AG10803 (cell line): ENCODE measurements around the gene AK8.
"Not testable (repeated sequence)": the region's sequence is repeated elsewhere in the genome, so short reads cannot be mapped to it uniquely, and the experiment has no call there.

Source experiments
- DNase-seq: peaks from one replicate; pipeline ENCODE4 v3.0.0; 2010; ENCODE audit warnings: low read depth
- H3K4me3 ChIP-seq: 2 replicates; pipeline ENCODE4 v1.5.1; 2011; ENCODE audit warnings: mild to moderate bottlenecking, low read length, control low read depth
- CTCF ChIP-seq: conservative IDR thresholded peaks from 2 replicates; pipeline ENCODE4 v1.5.1; 2011; ENCODE audit warnings: mild to moderate bottlenecking, low read length, control low read depth, inconsistent platforms

The AK8 gene

GRCh38 chr9:132774886-132775285, 103.2 kb downstream of the AK8 start:
- no peak for TF ChIP-seq CTCF
- no peak overlapping the region for H3K4me3 ChIP-seq
- DNase-seq = no peak

- no peak overlapping the region for H3K4me3 ChIP-seq
- no peak for TF ChIP-seq CTCF
- DNase-seq = no peak
Observed at GRCh38 chr9:132773764-132774339, 104.2 kb downstream of the AK8 start.

GRCh38 chr9:132773093-132773492, 105.0 kb downstream of the AK8 start:
- no peak overlapping the region for H3K4me3 ChIP-seq
- TF ChIP-seq CTCF = no peak
- DNase-seq = no peak

- DNase-seq, H3K4me3 ChIP-seq: not testable (repeated sequence)
Observed at GRCh38 chr9:132771752-132772151, 106.3 kb downstream of the AK8 start.

- peak overlapping the region; percentile 84 for H3K4me3 ChIP-seq
- TF ChIP-seq CTCF = no peak
- DNase-seq = no peak
Observed at GRCh38 chr9:132770770-132771310, 107.2 kb downstream of the AK8 start.

GRCh38 chr9:132769906-132770769, 107.9 kb downstream of the AK8 start:
- H3K4me3 ChIP-seq = peak overlapping the region; percentile 84
- TF ChIP-seq CTCF = no peak
- DNase-seq = peak; percentile 55

GRCh38 chr9:132768932-132769905, 108.9 kb downstream of the AK8 start:
- peak overlapping the region; percentile 84 for H3K4me3 ChIP-seq
- DNase-seq = peak; percentile 49
- TF ChIP-seq CTCF = peak; percentile 53
